GM21381 (cell line): Measurements from ENCODE around the gene NCEH1.
"Not testable (repeated sequence)": the region's sequence is repeated elsewhere in the genome, so short reads cannot be mapped to it uniquely, and the experiment has no call there.

ENCODE experiments used
- ATAC-seq: cut with Tn5 transposase; IDR thresholded peaks from one replicate; pipeline ENCODE4 v1.9.1; 2021; ENCODE audit warnings: mild to moderate bottlenecking, moderate library complexity; ENCODE audit not compliant: unreplicated experiment

Gene NCEH1

GRCh38 chr3:172616031-172616461 lies 94.8 kb downstream of the NCEH1 start:
- ATAC-seq, result no peak

DNA sequence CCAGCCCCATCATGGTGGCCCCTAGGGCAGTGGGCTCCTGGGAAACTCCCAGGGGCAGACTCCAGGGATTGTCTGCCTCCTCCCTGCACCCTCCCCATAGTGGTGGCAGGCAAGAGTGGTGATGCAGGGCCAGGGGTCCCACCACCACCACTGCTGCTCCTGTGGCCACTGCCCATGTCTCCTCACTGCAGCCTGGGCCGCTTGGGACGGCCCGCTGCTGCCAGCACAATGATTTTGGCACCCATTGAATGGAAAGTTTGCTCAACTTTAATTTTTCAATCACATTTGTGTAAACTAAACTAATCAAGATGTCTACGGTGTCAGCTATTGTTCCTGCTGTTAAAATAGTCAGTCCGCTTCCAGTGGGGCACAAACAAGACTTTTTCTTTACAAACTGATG lies 95.6 kb downstream of the NCEH1 start:
- no peak for ATAC-seq

GRCh38 chr3:172614340-172615274 lies 96.3 kb downstream of the NCEH1 start:
- ATAC-seq, result no peak

DNA sequence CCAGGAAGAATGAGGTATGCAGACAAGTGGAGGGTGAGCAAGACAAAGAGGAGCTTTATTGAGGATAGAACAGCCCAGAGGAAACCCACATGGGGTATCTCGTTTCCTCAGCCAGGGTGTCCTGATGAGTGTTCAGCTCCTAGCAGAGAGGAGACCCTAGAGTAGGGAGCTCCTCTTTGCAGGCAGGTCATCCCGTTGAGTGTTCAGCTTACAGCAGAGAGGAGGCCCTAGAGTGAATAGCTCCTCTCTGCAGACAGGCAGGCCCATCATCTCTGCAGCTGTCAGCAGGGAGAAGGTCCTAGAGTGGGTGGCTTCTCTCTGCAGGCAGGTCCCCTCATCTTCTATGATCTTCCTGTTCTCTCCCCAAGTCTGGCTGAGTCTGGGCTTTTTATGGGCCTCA lies 97.0 kb downstream of the NCEH1 start:
- ATAC-seq, result no peak

DNA sequence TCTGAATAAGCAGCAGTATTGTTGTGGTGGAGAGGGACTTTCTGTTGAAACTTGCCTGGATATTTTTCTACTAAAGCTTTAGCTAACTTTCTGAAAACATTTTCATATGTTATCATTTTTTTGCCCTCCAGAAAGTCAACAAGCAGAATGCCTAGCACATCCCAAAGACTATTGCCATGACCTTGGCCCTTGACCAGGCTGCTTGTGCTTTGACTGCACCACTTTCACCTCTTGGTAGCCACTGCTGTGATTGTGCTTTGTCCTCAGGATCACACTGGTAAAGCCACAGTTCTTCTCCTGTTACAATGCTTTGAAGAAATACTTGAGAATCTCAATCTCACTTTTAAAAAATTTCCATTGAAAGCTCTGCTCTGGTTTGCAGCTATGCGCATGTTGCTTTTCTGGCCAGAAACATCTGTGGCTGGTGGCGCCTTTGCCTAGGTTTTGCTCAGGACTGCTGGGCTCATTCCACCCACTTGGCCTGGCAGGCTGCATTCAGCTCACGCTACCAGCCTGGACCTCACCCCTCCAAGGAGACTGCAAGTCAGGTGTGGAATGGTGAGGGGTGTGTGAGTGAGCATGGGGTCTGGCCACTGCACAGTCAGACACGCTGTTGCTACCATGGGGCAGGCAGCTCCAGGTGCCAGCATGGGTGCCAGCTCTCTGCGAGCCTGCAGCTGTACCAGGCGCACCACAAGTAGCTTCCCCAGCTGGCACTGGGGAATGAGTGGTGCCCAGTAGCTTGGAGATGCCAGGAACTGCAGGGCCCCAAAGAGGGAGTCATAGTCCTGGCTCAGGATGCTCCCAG lies 97.8 kb downstream of the NCEH1 start:
- no peak for ATAC-seq

GRCh38 chr3:172609750-172610149 lies 101.1 kb downstream of the NCEH1 start:
- ATAC-seq, result no peak

GRCh38 chr3:172608575-172608974 lies 102.3 kb downstream of the NCEH1 start:
- ATAC-seq, result no peak

- ATAC-seq, result no peak
Measured at GRCh38 chr3:172607305-172608121, 103.4 kb downstream of the NCEH1 start.

DNA sequence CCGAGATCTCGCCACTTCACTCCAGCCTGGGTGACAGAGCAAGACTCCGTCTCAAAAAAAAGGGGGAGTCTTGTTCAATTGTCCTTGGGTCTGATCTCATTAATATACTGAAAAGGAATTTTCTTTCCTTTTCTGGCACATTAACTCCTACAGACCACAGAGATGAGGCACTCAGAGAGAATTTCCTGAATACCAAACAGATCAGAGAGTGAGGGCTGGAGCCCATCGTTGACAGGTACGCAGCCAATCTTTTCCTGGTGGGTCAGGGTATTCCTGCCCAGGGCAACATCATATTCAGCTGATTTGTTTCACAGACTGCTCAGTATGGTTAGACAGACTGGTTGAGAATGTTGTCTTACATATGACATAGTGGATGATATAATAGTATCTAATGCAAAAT lies 104.8 kb downstream of the NCEH1 start:
- no peak for ATAC-seq

GRCh38 chr3:172604895-172605646 lies 105.8 kb downstream of the NCEH1 start:
- ATAC-seq, result no peak

GRCh38 chr3:172601066-172601832 lies 109.6 kb downstream of the NCEH1 start:
- ATAC-seq, result no peak

GRCh38 chr3:172600644-172601065 lies 110.2 kb downstream of the NCEH1 start:
- ATAC-seq, result no peak

DNA sequence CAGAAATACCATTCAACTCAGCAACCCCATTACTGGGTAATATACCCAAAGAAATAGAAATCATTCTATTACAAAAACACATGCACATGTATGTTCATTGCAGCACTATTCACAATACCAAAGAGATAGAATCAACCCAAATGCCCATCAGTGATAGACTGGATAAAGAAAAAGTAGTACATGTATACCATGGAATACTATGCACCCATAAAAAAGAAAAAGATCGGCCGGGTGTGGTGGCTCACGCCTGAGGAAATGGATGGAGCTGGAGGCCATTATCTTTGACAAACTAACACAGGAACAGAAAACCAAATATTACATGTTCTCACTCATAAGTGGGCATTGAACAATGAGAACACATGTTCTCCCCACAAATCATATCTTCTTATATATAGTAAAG lies 112.0 kb downstream of the NCEH1 start:
- ATAC-seq, result no peak

DNA sequence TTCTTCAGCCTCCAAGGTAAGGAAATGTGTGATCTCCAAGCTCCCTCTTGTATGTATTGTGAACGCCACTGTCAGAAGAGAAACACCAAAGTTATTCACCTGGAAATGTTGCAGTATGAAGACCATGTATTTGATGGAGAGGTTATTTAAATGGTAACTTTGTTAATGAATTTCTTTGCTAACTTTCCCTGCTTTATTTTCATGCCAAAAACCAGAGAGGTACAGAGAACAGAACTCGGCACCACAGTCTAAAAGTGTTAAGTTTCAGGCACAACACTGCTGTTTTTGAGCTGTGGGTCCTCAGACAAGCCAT lies 114.5 kb downstream of the NCEH1 start:
- ATAC-seq, result no peak

DNA sequence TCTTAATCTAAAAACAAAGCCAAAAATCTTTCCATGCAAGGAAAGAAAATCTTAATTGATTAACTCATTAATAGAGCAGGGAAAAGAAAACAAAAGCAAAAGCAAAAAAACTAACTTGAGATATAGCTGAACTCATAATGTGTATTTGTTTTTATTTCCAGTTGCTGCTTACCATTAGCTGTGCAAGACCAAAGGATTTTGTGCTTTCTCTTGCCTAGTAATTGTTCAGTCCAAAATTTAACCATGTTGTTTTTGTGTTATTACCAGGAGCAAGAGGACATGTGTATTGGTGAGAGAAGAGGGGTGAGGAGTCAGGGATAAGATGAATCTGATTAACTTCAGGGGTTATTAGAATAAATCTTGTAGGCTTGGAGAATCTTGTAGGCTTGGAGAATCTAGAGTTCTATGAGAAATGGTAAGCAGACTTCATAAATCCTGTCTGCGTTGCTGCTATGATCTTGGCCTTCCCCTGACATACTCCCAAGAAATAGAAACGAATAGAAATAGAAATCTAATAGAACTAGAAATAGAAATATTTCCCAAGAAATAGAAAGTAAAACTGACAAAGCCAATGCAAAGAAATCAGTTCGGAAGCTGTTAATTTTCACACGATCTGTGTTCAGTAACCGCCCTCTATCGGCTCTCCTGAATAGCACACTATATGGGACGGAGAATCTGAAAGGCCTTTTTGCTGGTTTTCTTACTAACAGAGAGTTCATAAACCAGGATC lies 115.0 kb downstream of the NCEH1 start:
- ATAC-seq, result peak; percentile 35

DNA sequence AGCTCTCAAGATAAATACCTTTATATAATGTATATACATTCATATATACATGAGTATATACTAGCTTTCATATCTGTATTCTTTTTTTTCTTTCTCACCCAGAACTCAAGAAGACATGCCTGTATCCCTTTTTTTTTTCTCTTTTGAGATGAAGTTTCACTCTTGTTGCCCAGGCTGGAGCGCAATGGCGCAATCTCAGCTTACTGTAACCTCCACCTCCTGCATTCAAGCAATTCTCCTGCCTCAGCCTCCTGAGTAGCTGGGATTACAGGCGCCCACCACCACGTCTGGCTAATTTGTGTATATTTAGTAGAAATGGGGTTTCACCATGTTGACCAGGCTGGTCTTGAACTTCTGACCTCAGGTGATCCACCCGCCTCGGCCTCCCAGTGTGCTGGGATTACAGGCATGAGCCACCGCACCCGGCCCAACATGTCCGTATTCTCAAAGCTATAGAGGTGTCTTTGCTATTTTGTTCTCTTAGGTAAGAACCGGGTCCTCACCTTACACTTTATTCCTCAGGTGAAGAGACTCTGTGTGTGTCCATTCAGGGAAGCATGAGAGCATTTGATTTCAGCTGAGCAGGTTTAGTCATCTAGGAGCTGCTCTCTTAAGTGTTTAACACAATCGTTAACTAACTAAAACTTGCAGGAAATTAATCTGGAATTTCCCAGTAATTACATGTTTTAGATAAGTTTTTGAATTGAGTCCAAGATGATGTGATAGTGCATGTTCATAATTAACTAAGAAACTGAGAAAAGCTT lies 115.8 kb downstream of the NCEH1 start:
- not testable (repeated sequence) for ATAC-seq

GRCh38 chr3:172592898-172593669 lies 117.8 kb downstream of the NCEH1 start:
- ATAC-seq, result no peak
